HCT116 (cell line): Measurements from ENCODE around the gene TMEM134. TPM values are rescaled to one million over a fixed set of nuclear protein-coding genes. Genes with fewer than 3 reads are reported as not detected.
"Not testable (repeated sequence)": the region's sequence is repeated elsewhere in the genome, so short reads cannot be mapped to it uniquely, and the experiment has no call there.

Experiments
- ATAC-seq: fragments of 200-7000 bp; cut with Tn5 transposase; 2 replicates; pipeline ENCODE4 v1.9.1; 2020; ENCODE audit warnings: mild to moderate bottlenecking, moderate library complexity
- BruUV-seq: library from RNA; stranded (reverse); fragments of 400-500 nt; replicated peaks from 2 replicates; lab custom pipeline; 2021; lab: Mats Ljungman, UMichigan
- CTCF ChIA-PET: fragments of 300-600 bp; sonication (Branson Sonifier 250); formaldehyde crosslinking; loops from one replicate; lab custom pipeline; 2021; ENCODE audit warnings: antibody characterized with exemption; lab: Charles Lee
- POLR2A ChIA-PET: fragments of 300-600, 350-600 bp; sonication (Branson Sonifier 250); formaldehyde crosslinking; loops from one replicate; lab custom pipeline; 2021; ENCODE audit warnings: antibody characterized with exemption; lab: Charles Lee
- RAD21 ChIA-PET, 2 experiments: fragments of 300-600 bp; sonication (Branson Sonifier 250); formaldehyde crosslinking; loops; one replicate each; lab custom pipeline; 2023; ENCODE audit warnings: low total read pairs in 2 of 2; ENCODE audit not compliant: uncharacterized antibody in 2 of 2, unreplicated experiment in 2 of 2, low non-redundant PET in 1 of 2; lab: Charles Lee
- DNase-seq: peaks from one replicate; pipeline ENCODE4 v3.0.0-alpha.2; 2010; ENCODE audit warnings: low read depth, low spot score
- H2AFZ ChIP-seq: fragments of 200-600 bp; shearing (Covaris generic), sonication (generic); 2 replicates; pipeline ENCODE4 v1.6.1; 2017; ENCODE audit warnings: low read depth, mixed run types, mixed read lengths, antibody characterized with exemption, low read length; ENCODE audit not compliant: poor library complexity, severe bottlenecking
- H3K27ac ChIP-seq: 2 replicates; pipeline ENCODE4 v1.5.1; 2012; ENCODE audit warnings: low read depth, low read length
- H3K27me3 ChIP-seq: fragments of 200-600 bp; sonication (generic); 2 replicates; pipeline ENCODE4 v1.6.1; 2016; ENCODE audit warnings: mixed run types, low read length, mixed read lengths; ENCODE audit not compliant: insufficient read depth
- H3K36me3 ChIP-seq, 2 experiments: fragments of 200-500 bp in 1 of 2; fragments of 200-600 bp in 1 of 2; sonication (Bioruptor generic) in 1 of 2; sonication (generic) in 1 of 2; 2 replicates each; pipeline versions ENCODE4 v1.5.1 to v1.6.1; 2014 to 2016; ENCODE audit warnings: low read length in 2 of 2, inconsistent platforms in 1 of 2, mixed read lengths in 1 of 2, mixed run types in 1 of 2; ENCODE audit not compliant: insufficient read depth in 2 of 2, control insufficient read depth in 1 of 2
- H3K4me1 ChIP-seq, 2 experiments: fragments of 200-600 bp in 1 of 2; sonication (generic) in 1 of 2; 2 replicates each; pipeline versions ENCODE4 v1.5.1 to v1.6.1; 2012 to 2017; ENCODE audit warnings: low read length in 2 of 2, inconsistent platforms in 1 of 2, mild to moderate bottlenecking in 1 of 2, mixed read lengths in 1 of 2, mixed run types in 1 of 2, moderate library complexity in 1 of 2; ENCODE audit not compliant: insufficient read depth in 2 of 2, control insufficient read depth in 1 of 2
- H3K4me2 ChIP-seq: fragments of 200-600 bp; sonication (generic); 2 replicates; pipeline ENCODE4 v1.6.1; 2017; ENCODE audit warnings: mixed run types, low read length, mixed read lengths
- H3K4me3 ChIP-seq, 2 experiments: fragments of 200-600 bp in 1 of 2; sonication (generic) in 1 of 2; replicated peaks in 1 of 2; 2 replicates each; pipeline ENCODE4 v1.5.1; 2011 to 2016; ENCODE audit warnings: low read length in 2 of 2, control low read depth in 1 of 2, low read depth in 1 of 2, mild to moderate bottlenecking in 1 of 2, mixed read lengths in 1 of 2, mixed run types in 1 of 2
- H3K79me2 ChIP-seq: fragments of 200-600 bp; sonication (generic); 2 replicates; pipeline ENCODE4 v1.6.1; 2017; ENCODE audit warnings: mild to moderate bottlenecking, mixed run types, low read length, moderate library complexity, mixed read lengths; ENCODE audit not compliant: insufficient read depth
- H3K9ac ChIP-seq: fragments of 200-600 bp; sonication (generic); 2 replicates; pipeline ENCODE4 v1.6.1; 2016; ENCODE audit warnings: low read length, mixed read lengths
- H3K9me2 ChIP-seq: fragments of 200-600 bp; sonication (generic), shearing (Covaris generic); 2 replicates; pipeline ENCODE4 v1.6.1; 2017; ENCODE audit warnings: mixed run types, mild to moderate bottlenecking, moderate library complexity; ENCODE audit not compliant: insufficient read depth
- H3K9me3 ChIP-seq, 2 experiments: fragments of 200-500 bp in 1 of 2; fragments of 200-600 bp in 1 of 2; sonication (Bioruptor generic) in 1 of 2; sonication (generic) in 1 of 2; 2 replicates each; pipeline ENCODE4 v1.6.1; 2014 to 2017; ENCODE audit warnings: low read length in 2 of 2, mixed read lengths in 2 of 2, inconsistent platforms in 1 of 2, low read depth in 1 of 2, mild to moderate bottlenecking in 1 of 2, mixed run types in 1 of 2, moderate library complexity in 1 of 2; ENCODE audit not compliant: control insufficient read depth in 1 of 2, insufficient read depth in 1 of 2
- H4K20me1 ChIP-seq: fragments of 200-600 bp; sonication (generic), shearing (Covaris generic); 2 replicates; pipeline ENCODE4 v1.6.1; 2017; ENCODE audit warnings: mixed run types, mild to moderate bottlenecking, moderate library complexity; ENCODE audit not compliant: insufficient read depth
- ATF3 ChIP-seq: IDR thresholded peaks from 2 replicates; pipeline ENCODE4 v1.6.1; 2012
- CEBPB ChIP-seq: IDR thresholded peaks from 2 replicates; pipeline ENCODE4 v1.6.1; 2012; ENCODE audit warnings: low read depth
- EGR1 ChIP-seq: IDR thresholded peaks from 2 replicates; pipeline ENCODE4 v1.6.1; 2012; ENCODE audit warnings: low read depth
- ELF1 ChIP-seq: IDR thresholded peaks from 2 replicates; pipeline ENCODE4 v1.6.1; 2012; ENCODE audit warnings: low read depth, borderline replicate concordance
- EZH2 ChIP-seq: fragments of 200-600 bp; sonication (generic); IDR thresholded peaks from 2 replicates; pipeline ENCODE4 v1.6.1; 2017; ENCODE audit warnings: antibody characterized with exemption, mixed run types
- EZH2phosphoT487 ChIP-seq: fragments of 200-600 bp; IDR thresholded peaks from 2 replicates; pipeline ENCODE4 v1.6.1; 2018; ENCODE audit warnings: antibody characterized with exemption, borderline replicate concordance
- JUND ChIP-seq: IDR thresholded peaks from 2 replicates; pipeline ENCODE4 v1.6.1; 2012
- MAX ChIP-seq: IDR thresholded peaks from 2 replicates; pipeline ENCODE4 v1.6.1; 2012
- POLR2A ChIP-seq: IDR thresholded peaks from 2 replicates; pipeline ENCODE4 v1.7.0; 2011; ENCODE audit warnings: borderline replicate concordance; ENCODE audit not compliant: insufficient read depth, insufficient read length; ENCODE audit errors: extremely low read depth
- POLR2AphosphoS5 ChIP-seq: IDR thresholded peaks from 2 replicates; pipeline ENCODE4 v1.6.1; 2011; ENCODE audit warnings: mild to moderate bottlenecking, low read depth, low read length, moderate library complexity
- SIN3A ChIP-seq: IDR thresholded peaks from 2 replicates; pipeline ENCODE4 v1.6.1; 2012; ENCODE audit warnings: low read depth
- YY1 ChIP-seq: IDR thresholded peaks from 2 replicates; pipeline ENCODE4 v1.6.1; 2011; ENCODE audit warnings: low read length, low read depth, moderate library complexity, mild to moderate bottlenecking; ENCODE audit not compliant: insufficient replicate concordance; ENCODE audit errors: extremely low read depth
- ZBTB33 ChIP-seq: IDR thresholded peaks from 2 replicates; pipeline ENCODE4 v1.6.1; 2011; ENCODE audit warnings: mild to moderate bottlenecking, low read length, moderate library complexity; ENCODE audit not compliant: insufficient replicate concordance; ENCODE audit errors: extremely low read depth
- ZFX ChIP-seq: fragments of 450-650 bp; IDR thresholded peaks from 2 replicates; pipeline ENCODE4 v1.6.1; 2017
- ZNF274 ChIP-seq: fragments of 200-500 bp; sonication (Bioruptor generic); IDR thresholded peaks from 2 replicates; pipeline ENCODE4 v1.6.1; 2014; ENCODE audit warnings: mild to moderate bottlenecking, low read depth, low read length, inconsistent platforms
- intact Hi-C: fragments of 100-400 bp; cut with micrococcal nuclease; formaldehyde crosslinking; loops from 2 replicates; pipeline ENCODE4 v1.10.0; 2022
- total RNA-seq: library from RNA; stranded (reverse); gene quantifications from one replicate; pipeline ENCODE4 v1.2.1, GENCODE V29; 2021; ENCODE audit not compliant: unreplicated experiment
- TF ChIP-seq, protein P1 (sequence below), 3 experiments: fragments of 200-600 bp in 1 of 3; sonication (generic) in 1 of 3; IDR thresholded peaks in 2 of 3; conservative IDR thresholded peaks in 1 of 3; 2 replicates each; pipeline ENCODE4 v1.5.1; 2012 to 2017; ENCODE audit warnings: low read depth in 2 of 3, low read length in 2 of 3, antibody characterized with exemption in 1 of 3, borderline replicate concordance in 1 of 3, control low read depth in 1 of 3, mild to moderate bottlenecking in 1 of 3, mixed read lengths in 1 of 3, mixed run types in 1 of 3, moderate library complexity in 1 of 3; ENCODE audit not compliant: insufficient read depth in 1 of 3

TMEM134 gene
- total RNA-seq, 1 experiment from 2014 or later, result 44.2 TPM

GRCh38 chr11:67486481-67487195 is 17.6 kb upstream of the TMEM134 start:
- Histone ChIP-seq H3K9ac (no peak overlapping the region), H4K20me1 (no peaks in the 10 kb centered on the region)
- POLR2A ChIA-PET, result interaction anchor here (0.6 kb wide), 1 partner anchor 59 kb away, joined by 3 read pairs; no protein-coding TSS in a partner anchor
- TF ChIP-seq ZBTB33, result no peak
- TF ChIP-seq ATF3, result no peak
- TF ChIP-seq EZH2phosphoT487, result no peak
- no peak for TF ChIP-seq EZH2
- no peak for TF ChIP-seq YY1
- no peak for TF ChIP-seq JUND
- no peak for TF ChIP-seq POLR2AphosphoS5
- no peak for TF ChIP-seq ZFX
- no peak for TF ChIP-seq SIN3A
- no peak for TF ChIP-seq ZNF274
- no peak for TF ChIP-seq ELF1
- TF ChIP-seq MAX, result no peak
- no peak for TF ChIP-seq CEBPB
- no peak for TF ChIP-seq EGR1
- TF ChIP-seq, protein P1, sequence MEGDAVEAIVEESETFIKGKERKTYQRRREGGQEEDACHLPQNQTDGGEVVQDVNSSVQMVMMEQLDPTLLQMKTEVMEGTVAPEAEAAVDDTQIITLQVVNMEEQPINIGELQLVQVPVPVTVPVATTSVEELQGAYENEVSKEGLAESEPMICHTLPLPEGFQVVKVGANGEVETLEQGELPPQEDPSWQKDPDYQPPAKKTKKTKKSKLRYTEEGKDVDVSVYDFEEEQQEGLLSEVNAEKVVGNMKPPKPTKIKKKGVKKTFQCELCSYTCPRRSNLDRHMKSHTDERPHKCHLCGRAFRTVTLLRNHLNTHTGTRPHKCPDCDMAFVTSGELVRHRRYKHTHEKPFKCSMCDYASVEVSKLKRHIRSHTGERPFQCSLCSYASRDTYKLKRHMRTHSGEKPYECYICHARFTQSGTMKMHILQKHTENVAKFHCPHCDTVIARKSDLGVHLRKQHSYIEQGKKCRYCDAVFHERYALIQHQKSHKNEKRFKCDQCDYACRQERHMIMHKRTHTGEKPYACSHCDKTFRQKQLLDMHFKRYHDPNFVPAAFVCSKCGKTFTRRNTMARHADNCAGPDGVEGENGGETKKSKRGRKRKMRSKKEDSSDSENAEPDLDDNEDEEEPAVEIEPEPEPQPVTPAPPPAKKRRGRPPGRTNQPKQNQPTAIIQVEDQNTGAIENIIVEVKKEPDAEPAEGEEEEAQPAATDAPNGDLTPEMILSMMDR (IDR thresholded peaks at IDR 0.05 in 2 of 3, conservative IDR thresholded peaks at IDR 0.05 in 1 of 3; ENCODE audit: borderline replicate concordance in 1 of 3, insufficient read depth in 1 of 3, low read depth in 2 of 3, low read length in 2 of 3), result no peak
- TF ChIP-seq POLR2A, result no peak
- TF ChIP-seq, all 23 proteins: peak for 0
- H3K9me2 ChIP-seq, result no peaks in the 10 kb centered on the region
- peak overlapping the region; percentile 36 for H3K4me2 ChIP-seq
- no peaks in the 10 kb centered on the region; a peak in 1 of 4 replicates for H3K36me3 ChIP-seq
- H3K79me2 ChIP-seq, result peaks cover 7% of the 10 kb centered on the region; the same call in 1 of the 2 replicates
- no peaks in the 10 kb centered on the region for H3K9me3 ChIP-seq
- ChIA-PET CTCF (interaction anchor here (1.2 kb wide), 1 partner anchor 85 kb away, joined by 3 read pairs; the partner anchor contains the start of gene PPP1CA), RAD21 (no interaction called here)
- no peak for DNase-seq
- H3K4me1 ChIP-seq, result peaks cover 7 to 28% of the 10 kb centered on the region in 2 experiments; a peak in 3 of 4 replicates
- no peak for ATAC-seq
- BruUV-seq, result no TSS peak
- peak overlapping the region; percentile 25; the same call in 1 of the 2 replicates for H3K27ac ChIP-seq
- H3K27me3 ChIP-seq, result no peaks in the 10 kb centered on the region
- intact Hi-C loops, result no loop called here
- no peak overlapping the region for H2AFZ ChIP-seq
- no peak overlapping the region for H3K4me3 ChIP-seq

- H3K79me2 ChIP-seq, H3K9ac ChIP-seq, H4K20me1 ChIP-seq, H3K27me3 ChIP-seq, intact Hi-C loops, BruUV-seq, H3K4me3 ChIP-seq, H2AFZ ChIP-seq, H3K36me3 ChIP-seq, DNase-seq, H3K9me3 ChIP-seq, RAD21 ChIA-PET, H3K9me2 ChIP-seq: not testable (repeated sequence)
- H3K27ac ChIP-seq, result peak overlapping the region; percentile 25; the same call in 1 of the 2 replicates
- H3K4me2 ChIP-seq, result peak overlapping the region; percentile 36
- CTCF ChIA-PET, result interaction anchor here (1.2 kb wide), 1 partner anchor 85 kb away, joined by 3 read pairs; the partner anchor contains the start of gene PPP1CA
- peaks cover 7 to 28% of the 10 kb centered on the region in 2 experiments; a peak in 3 of 4 replicates for H3K4me1 ChIP-seq
- peak; percentile 32; the same call in 1 of the 2 replicates for ATAC-seq
- POLR2A ChIA-PET, result interaction anchor here (0.6 to 1.3 kb wide), 2 partner anchors 59 to 85 kb away, joined by 3 read pairs; partner anchors contain the start of gene PPP1CA
These were observed 16.9 kb upstream of the TMEM134 start for GRCh38 chr11:67485873-67486361.
